Measurements from ENCODE around the gene TBCE. TPM values are rescaled to one million over a fixed set of nuclear protein-coding genes. Genes with fewer than 3 reads are reported as not detected.
"Not testable (repeated sequence)": the region's sequence is repeated elsewhere in the genome, so short reads cannot be mapped to it uniquely, and the experiment has no call there.

TBCE gene
- total RNA-seq, 2 donors from 2014 or later, result 19.2 to 26.4 TPM

GRCh38 chr1:235342471-235342870 lies 24.8 kb upstream of the TBCE start:
- no peak for ATAC-seq
- intact Hi-C loops (cut with DNase I, micrococcal nuclease), result no loop called here
- no peak for DNase-seq

- DNase-seq, result no peak
- intact Hi-C loops (cut with DNase I, micrococcal nuclease), result no loop called here
- ATAC-seq, result no peak
Observed at GRCh38 chr1:235343726-235344125, 23.5 kb upstream of the TBCE start.

GRCh38 chr1:235351441-235351840 lies 15.8 kb upstream of the TBCE start:
- no peak for DNase-seq
- ATAC-seq, result no peak
- intact Hi-C loops (cut with DNase I, micrococcal nuclease), result no loop called here

GRCh38 chr1:235351898-235352297 lies 15.3 kb upstream of the TBCE start:
- no peak for ATAC-seq
- intact Hi-C loops (cut with DNase I, micrococcal nuclease), result no loop called here
- no peak for DNase-seq

GRCh38 chr1:235357485-235358373 lies 9.5 kb upstream of the TBCE start:
- intact Hi-C loops (cut with DNase I, micrococcal nuclease), result no loop called here
- ATAC-seq (peak; percentile 94), DNase-seq (no peak)

GRCh38 chr1:235358899-235359298 lies 8.3 kb upstream of the TBCE start:
- ATAC-seq (no peak), DNase-seq (no peak)
- intact Hi-C loops (cut with DNase I, micrococcal nuclease), result no loop called here

- intact Hi-C loops (cut with DNase I, micrococcal nuclease); ATAC-seq; DNase-seq: not testable (repeated sequence)
Observed at GRCh38 chr1:235364189-235364588, 3.0 kb upstream of the TBCE start.

GRCh38 chr1:235366286-235366685 lies 941 bp upstream of the TBCE start:
- intact Hi-C loops (cut with DNase I, micrococcal nuclease), result no loop called here
- no peak for DNase-seq
- no peak for ATAC-seq

GRCh38 chr1:235368428-235368827 lies 1.2 kb downstream of the TBCE start:
- ATAC-seq (no peak), DNase-seq (no peak)
- intact Hi-C loops (cut with DNase I, micrococcal nuclease), result no loop called here

- intact Hi-C loops (cut with DNase I, micrococcal nuclease), result no loop called here
- DNase-seq (no peak), ATAC-seq (no peak)
Observed at GRCh38 chr1:235369802-235370201, 2.6 kb downstream of the TBCE start.

GRCh38 chr1:235375919-235376605 lies 8.8 kb downstream of the TBCE start:
- intact Hi-C loops (cut with DNase I, micrococcal nuclease), result no loop called here
- no peak for ATAC-seq
- DNase-seq, result no peak

- intact Hi-C loops (cut with DNase I, micrococcal nuclease); DNase-seq; ATAC-seq: not testable (repeated sequence)
Observed at GRCh38 chr1:235378134-235378735, 11.0 kb downstream of the TBCE start.

GRCh38 chr1:235381955-235382739 lies 14.9 kb downstream of the TBCE start:
- intact Hi-C loops (cut with DNase I, micrococcal nuclease); ATAC-seq; DNase-seq: not testable (repeated sequence)

GRCh38 chr1:235385633-235386032 lies 18.4 kb downstream of the TBCE start:
- ATAC-seq; DNase-seq; intact Hi-C loops (cut with DNase I, micrococcal nuclease): not testable (repeated sequence)

GRCh38 chr1:235391874-235392273 lies 24.6 kb downstream of the TBCE start:
- no peak for ATAC-seq
- intact Hi-C loops (cut with DNase I, micrococcal nuclease), result no loop called here
- no peak for DNase-seq

GRCh38 chr1:235397733-235398132 lies 30.5 kb downstream of the TBCE start:
- intact Hi-C loops (cut with DNase I, micrococcal nuclease), result no loop called here
- DNase-seq (no peak), ATAC-seq (no peak)

GRCh38 chr1:235399661-235400060 lies 32.4 kb downstream of the TBCE start:
- DNase-seq, result no peak
- intact Hi-C loops (cut with DNase I, micrococcal nuclease), result no loop called here
- ATAC-seq, result no peak

- intact Hi-C loops (cut with DNase I, micrococcal nuclease), result no loop called here
- no peak for ATAC-seq
- no peak for DNase-seq
Observed at GRCh38 chr1:235401251-235401650, 34.0 kb downstream of the TBCE start.
